Measurements from ENCODE around the gene RO60.
A peak's percentile ranks its signal among the peaks of the same experiment; 100 is the strongest.

The RO60 gene

GRCh38 chr1:193104502-193104906 is 45.1 kb downstream of the RO60 start:
- Histone ChIP-seq H3K4me3 (ENCODE audit: low read length) (peak overlapping the region; percentile 83), H3K4me1 (ENCODE audit: low read length) (peaks cover 15% of the 10 kb centered on the region), H4K20me1 (ENCODE audit: insufficient read depth, low read length) (no peaks in the 10 kb centered on the region), H3K9ac (ENCODE audit: low read length) (peak overlapping the region; percentile 72), H2AFZ (ENCODE audit: low read length) (peak overlapping the region; percentile 71), H3K27ac (ENCODE audit: low read length) (peak overlapping the region; percentile 70), H3K4me2 (ENCODE audit: low read depth, low read length) (peak overlapping the region; percentile 88), H3K9me3 (replicated peaks; ENCODE audit: insufficient read depth, low read length) (no peaks in the 10 kb centered on the region), H3K36me3 (replicated peaks; ENCODE audit: insufficient read depth, low read length) (no peaks in the 10 kb centered on the region), H3K27me3 (replicated peaks; ENCODE audit: insufficient read depth, low read length) (no peaks in the 10 kb centered on the region), H3F3A (ENCODE audit: insufficient read depth, low read length) (peaks cover 16% of the 10 kb centered on the region; the same call in 1 of the 2 replicates), H3K79me2 (ENCODE audit: low read length) (peaks cover 34% of the 10 kb centered on the region), H3K9me2 (replicated peaks; ENCODE audit: insufficient read depth, low read length) (no peaks in the 10 kb centered on the region)
- peak; percentile 25 for DNase-seq
- no peak for TF ChIP-seq CTCF (IDR thresholded peaks at IDR 0.05; ENCODE audit: low read length)
- TF ChIP-seq EZH2phosphoT487 (IDR thresholded peaks at IDR 0.05; ENCODE audit: low read length): no peak
- no peak for TF ChIP-seq EZH2 (optimal IDR thresholded peaks at IDR 0.05; ENCODE audit: low read depth, low read length)

- Histone ChIP-seq H3K4me1 (ENCODE audit: low read length) (peaks cover 15% of the 10 kb centered on the region), H3K27ac (ENCODE audit: low read length) (peak within 1 kb of the TSS; percentile 70)
Measured at GRCh38 chr1:193104907-193105820, 45.8 kb downstream of the RO60 start, which contains the start of gene GLRX2. Gene GLRX2 (minus strand): TSS chr1:193105414. CDS start chr1:193105382, 32 bp downstream.

DNA sequence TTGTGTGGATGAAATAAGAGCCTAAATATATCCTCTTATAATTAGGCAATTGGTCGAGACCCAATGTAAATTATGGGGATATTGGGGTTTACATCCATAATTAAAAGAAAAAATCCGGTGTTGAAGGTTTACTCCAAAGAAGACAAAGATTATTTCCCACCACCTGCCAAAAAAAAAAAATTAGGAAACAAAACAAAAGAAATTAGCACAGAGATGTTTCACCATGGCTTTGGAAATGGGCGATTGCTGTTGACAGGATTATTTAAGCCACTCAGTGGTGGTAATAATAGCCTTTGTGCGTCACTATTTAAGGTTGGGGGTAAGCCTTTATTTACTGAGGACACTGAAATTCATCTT is 46.4 kb downstream of the RO60 start:
- TF ChIP-seq CTCF (IDR thresholded peaks at IDR 0.05; ENCODE audit: low read length): no peak
- no peak for TF ChIP-seq EZH2 (optimal IDR thresholded peaks at IDR 0.05; ENCODE audit: low read depth, low read length)
- no peak for TF ChIP-seq EZH2phosphoT487 (IDR thresholded peaks at IDR 0.05; ENCODE audit: low read length)
- H3K27me3 ChIP-seq (replicated peaks; ENCODE audit: insufficient read depth, low read length): no peaks in the 10 kb centered on the region
- no peak for DNase-seq
- H3K9me3 ChIP-seq (replicated peaks; ENCODE audit: insufficient read depth, low read length): no peaks in the 10 kb centered on the region
- H3K4me1 ChIP-seq (ENCODE audit: low read length): peaks cover 15% of the 10 kb centered on the region
- H3K27ac ChIP-seq (ENCODE audit: low read length): peak overlapping the region; percentile 58; the same call in 1 of the 2 replicates
- H4K20me1 ChIP-seq (ENCODE audit: insufficient read depth, low read length): no peaks in the 10 kb centered on the region
- peak overlapping the region; percentile 96 for H2AFZ ChIP-seq (ENCODE audit: low read length)
- no peaks in the 10 kb centered on the region for H3K36me3 ChIP-seq (replicated peaks; ENCODE audit: insufficient read depth, low read length)
- H3K79me2 ChIP-seq (ENCODE audit: low read length): peaks cover 34% of the 10 kb centered on the region
- no peaks in the 10 kb centered on the region for H3K9me2 ChIP-seq (replicated peaks; ENCODE audit: insufficient read depth, low read length)
- peak overlapping the region; percentile 96 for H3K4me2 ChIP-seq (ENCODE audit: low read depth, low read length)
- H3F3A ChIP-seq (ENCODE audit: insufficient read depth, low read length): peaks cover 16% of the 10 kb centered on the region; the same call in 1 of the 2 replicates
- H3K9ac ChIP-seq (ENCODE audit: low read length): peak overlapping the region; percentile 69
- H3K4me3 ChIP-seq (ENCODE audit: low read length): peak overlapping the region; percentile 83

More at GRCh38 chr1:193104907-193105820, 45.8 kb downstream of the RO60 start, which contains the start of gene GLRX2:
- Histone ChIP-seq H3K9ac (ENCODE audit: low read length) (peak within 1 kb of the TSS; percentile 72), H4K20me1 (ENCODE audit: insufficient read depth, low read length) (no peaks in the 10 kb centered on the region), H2AFZ (ENCODE audit: low read length) (peak within 1 kb of the TSS; percentile 96), H3K9me3 (replicated peaks; ENCODE audit: insufficient read depth, low read length) (no peaks in the 10 kb centered on the region), H3K27me3 (replicated peaks; ENCODE audit: insufficient read depth, low read length) (no peaks in the 10 kb centered on the region), H3K4me3 (ENCODE audit: low read length) (peak within 1 kb of the TSS; percentile 83), H3K36me3 (replicated peaks; ENCODE audit: insufficient read depth, low read length) (no peaks in the 10 kb centered on the region), H3K79me2 (ENCODE audit: low read length) (peaks cover 34% of the 10 kb centered on the region), H3F3A (ENCODE audit: insufficient read depth, low read length) (peaks cover 16% of the 10 kb centered on the region; the same call in 1 of the 2 replicates), H3K9me2 (replicated peaks; ENCODE audit: insufficient read depth, low read length) (no peaks in the 10 kb centered on the region), H3K4me2 (ENCODE audit: low read depth, low read length) (peak within 1 kb of the TSS; percentile 96)
- TF ChIP-seq EZH2phosphoT487 (IDR thresholded peaks at IDR 0.05; ENCODE audit: low read length): no peak
- peak; percentile 15 for TF ChIP-seq CTCF (IDR thresholded peaks at IDR 0.05; ENCODE audit: low read length)
- DNase-seq: peak; percentile 86

All from MM.1S (cell line).